ENCODE data around the gene DNMT1. TPM values are rescaled to one million over a fixed set of nuclear protein-coding genes. Genes with fewer than 3 reads are reported as not detected.

Gene DNMT1
- total RNA-seq, 1 experiment from 2014 or later: 117 TPM

DNA sequence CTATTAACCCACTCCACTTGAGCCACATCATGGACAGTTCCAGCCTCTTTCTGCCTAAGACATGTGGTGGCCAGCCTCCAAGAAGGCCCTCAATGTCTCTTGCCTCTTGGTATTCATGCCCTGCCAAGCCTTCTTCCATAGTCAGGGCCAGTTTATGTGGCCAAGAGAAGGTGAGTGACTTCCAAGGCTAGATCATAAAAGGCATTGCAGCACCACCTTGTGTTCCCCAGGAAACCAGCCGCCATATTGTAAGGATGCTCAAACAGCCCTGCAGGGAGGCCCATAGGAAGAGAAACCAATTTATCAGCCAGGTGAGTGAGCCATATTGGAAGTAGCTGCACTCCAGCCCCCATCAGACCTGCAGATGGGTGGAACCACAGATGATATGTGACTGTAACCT, 12.3 kb upstream of the DNMT1 start:
- Histone ChIP-seq H3K27me3 (ENCODE audit: insufficient read depth, low read depth) (no peaks in the 10 kb centered on the region), H3F3A (ENCODE audit: insufficient read depth, low read depth) (peaks cover 45% of the 10 kb centered on the region), H3K9me2 (ENCODE audit: insufficient read depth) (no peaks in the 10 kb centered on the region), H3K27ac (peak overlapping the region; percentile 67), H3K36me3 (ENCODE audit: low read depth) (no peaks in the 10 kb centered on the region), H3K79me2 (ENCODE audit: low read depth) (no peaks in the 10 kb centered on the region), H3K4me2 (peak overlapping the region; percentile 32; the same call in 1 of the 2 replicates), H4K20me1 (ENCODE audit: insufficient read depth) (no peaks in the 10 kb centered on the region), H3K4me3 (no peak overlapping the region), H3K9me3 (ENCODE audit: insufficient read depth, low read depth) (peaks cover 11% of the 10 kb centered on the region; the same call in 1 of the 2 replicates), H3K4me1 (replicated peaks; ENCODE audit: insufficient read depth) (peaks cover 45% of the 10 kb centered on the region), H2AFZ (no peak overlapping the region)
- intact Hi-C loops (cut with micrococcal nuclease; ENCODE audit: unreplicated experiment): no loop called here
- ChIA-PET POLR2A (ENCODE audit: unreplicated experiment) (interaction anchor here (0.6 kb wide), 1 partner anchor 77 kb away, joined by 3 read pairs; no protein-coding TSS in a partner anchor), CTCF (interaction anchor here (0.7 to 1.2 kb wide), 2 partner anchors 43 to 52 kb away, joined by 3 to 4 read pairs; no protein-coding TSS in a partner anchor)
- peak in 1 of 2 experiments; percentile 30 for DNase-seq
- TF ChIP-seq CTCF (conservative IDR thresholded peaks at IDR 0.05) (no peak), EZH2 (IDR thresholded peaks at IDR 0.05; ENCODE audit: low read depth) (no peak)
- no TSS peak for BruUV-seq (replicated peaks)

DNA sequence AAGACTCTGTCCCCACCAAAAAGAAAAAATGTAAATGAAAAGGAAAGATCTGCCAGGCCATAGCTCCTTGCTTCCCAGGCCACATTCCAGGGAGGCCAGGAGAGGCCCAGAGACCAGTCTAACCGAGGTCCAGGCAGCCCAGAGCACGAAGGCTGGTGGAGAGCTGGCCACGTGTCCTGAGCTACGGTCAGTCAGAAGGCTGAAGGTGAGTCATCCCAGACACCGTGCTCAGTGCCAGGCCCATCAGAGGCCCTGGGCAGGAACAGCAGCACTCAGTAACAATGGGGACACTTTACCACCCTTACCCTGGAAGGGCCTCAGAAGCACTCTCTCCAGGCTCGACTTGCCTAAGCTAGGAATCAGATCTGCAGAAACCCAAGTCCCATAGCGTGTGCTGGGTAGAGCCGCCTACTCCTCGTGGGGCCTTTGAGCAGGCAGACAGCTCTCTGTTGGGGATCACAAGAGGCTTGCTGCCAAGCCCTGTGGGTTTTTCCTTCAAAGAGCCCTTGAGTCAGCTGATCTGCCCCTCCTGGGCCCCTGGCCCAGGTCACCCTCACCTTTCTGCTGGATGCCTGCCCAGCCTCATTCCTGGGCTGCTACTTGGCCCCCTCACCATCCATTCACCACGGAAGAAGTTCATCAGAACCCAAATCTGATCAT, 11.6 kb upstream of the DNMT1 start:
- POLR2A ChIA-PET (ENCODE audit: unreplicated experiment): interaction anchor here (0.5 to 1.1 kb wide), 6 partner anchors 8 to 388 kb away, joined by 3 to 27 read pairs (median 3); partner anchors contain the start of genes DNMT1 and FBXL12
- H3K4me2 ChIP-seq: peak overlapping the region; percentile 32
- CTCF ChIA-PET: interaction anchor here (0.6 to 1.2 kb wide), 4 partner anchors 15 to 1292 kb away, joined by 3 to 8 read pairs (median 4); no protein-coding TSS in a partner anchor

GRCh38 chr19:10205636-10206035, 10.9 kb upstream of the DNMT1 start:
- Histone ChIP-seq H3K27me3 (ENCODE audit: insufficient read depth, low read depth) (no peaks in the 10 kb centered on the region), H3K36me3 (ENCODE audit: low read depth) (no peaks in the 10 kb centered on the region), H3F3A (ENCODE audit: insufficient read depth, low read depth) (peaks cover 45% of the 10 kb centered on the region), H4K20me1 (ENCODE audit: insufficient read depth) (no peaks in the 10 kb centered on the region), H3K4me3 (no peak overlapping the region), H3K9me3 (ENCODE audit: insufficient read depth, low read depth) (peaks cover 11% of the 10 kb centered on the region; the same call in 1 of the 2 replicates), H3K27ac (peak overlapping the region; percentile 67), H3K9me2 (ENCODE audit: insufficient read depth) (no peaks in the 10 kb centered on the region), H3K4me2 (peak overlapping the region; percentile 32), H3K4me1 (replicated peaks; ENCODE audit: insufficient read depth) (peaks cover 45% of the 10 kb centered on the region), H3K79me2 (ENCODE audit: low read depth) (no peaks in the 10 kb centered on the region), H2AFZ (no peak overlapping the region)
- CTCF ChIA-PET: interaction anchor here (0.6 to 1.2 kb wide), 3 partner anchors 25 to 1291 kb away, joined by 4 to 8 read pairs (median 4); partner anchors contain the start of gene S1PR2
- POLR2A ChIA-PET (ENCODE audit: unreplicated experiment): interaction anchor here (0.6 to 1.1 kb wide), 4 partner anchors 9 to 387 kb away, joined by 3 to 27 read pairs (median 6); partner anchors contain the start of genes DNMT1 and FBXL12
- DNase-seq: peak in 1 of 2 experiments; percentile 39
- no peak for TF ChIP-seq CTCF (conservative IDR thresholded peaks at IDR 0.05)
- TF ChIP-seq EZH2 (IDR thresholded peaks at IDR 0.05; ENCODE audit: low read depth): no peak
- no TSS peak for BruUV-seq (replicated peaks)
- intact Hi-C loops (cut with micrococcal nuclease; ENCODE audit: unreplicated experiment): no loop called here

More for the DNA sequence above, 11.6 kb upstream of the DNMT1 start:
- H3K4me1 ChIP-seq (replicated peaks; ENCODE audit: insufficient read depth): peaks cover 45% of the 10 kb centered on the region
- peak overlapping the region; percentile 35; the same call in 1 of the 2 replicates for H2AFZ ChIP-seq
- no peaks in the 10 kb centered on the region for H4K20me1 ChIP-seq (ENCODE audit: insufficient read depth)
- H3K9me3 ChIP-seq (ENCODE audit: insufficient read depth, low read depth): peaks cover 11% of the 10 kb centered on the region; the same call in 1 of the 2 replicates
- intact Hi-C loops (cut with micrococcal nuclease; ENCODE audit: unreplicated experiment): no loop called here
- DNase-seq: peak; percentile 89 to 91
- peaks cover 45% of the 10 kb centered on the region for H3F3A ChIP-seq (ENCODE audit: insufficient read depth, low read depth)
- no peak overlapping the region for H3K4me3 ChIP-seq
- TF ChIP-seq CTCF (conservative IDR thresholded peaks at IDR 0.05) (no peak), EZH2 (IDR thresholded peaks at IDR 0.05; ENCODE audit: low read depth) (no peak)
- no peaks in the 10 kb centered on the region for H3K36me3 ChIP-seq (ENCODE audit: low read depth)
- peak overlapping the region; percentile 67 for H3K27ac ChIP-seq
- no peaks in the 10 kb centered on the region for H3K9me2 ChIP-seq (ENCODE audit: insufficient read depth)
- H3K79me2 ChIP-seq (ENCODE audit: low read depth): no peaks in the 10 kb centered on the region
- H3K27me3 ChIP-seq (ENCODE audit: insufficient read depth, low read depth): no peaks in the 10 kb centered on the region
- BruUV-seq (replicated peaks): no TSS peak
